Measurements from ENCODE around the gene PMVK. TPM values are rescaled to one million over a fixed set of nuclear protein-coding genes. Genes with fewer than 3 reads are reported as not detected.

The PMVK gene
- total RNA-seq = 10 to 100 TPM in 1 of 2 donors, 1 to 10 TPM in 1; 8.3 to 11.0 TPM

GRCh38 chr1:154936555-154937084 is at the start of gene PMVK:
PMVK (minus strand) TSS chr1:154936719; CDS start chr1:154936685, 34 bp downstream.

GRCh38 chr1:154982897-154983648 is 46.6 kb upstream of the PMVK start, which contains the start of gene FLAD1:
FLAD1 (plus strand) TSS chr1:154983344; CDS start chr1:154983695, 351 bp downstream.

DNA sequence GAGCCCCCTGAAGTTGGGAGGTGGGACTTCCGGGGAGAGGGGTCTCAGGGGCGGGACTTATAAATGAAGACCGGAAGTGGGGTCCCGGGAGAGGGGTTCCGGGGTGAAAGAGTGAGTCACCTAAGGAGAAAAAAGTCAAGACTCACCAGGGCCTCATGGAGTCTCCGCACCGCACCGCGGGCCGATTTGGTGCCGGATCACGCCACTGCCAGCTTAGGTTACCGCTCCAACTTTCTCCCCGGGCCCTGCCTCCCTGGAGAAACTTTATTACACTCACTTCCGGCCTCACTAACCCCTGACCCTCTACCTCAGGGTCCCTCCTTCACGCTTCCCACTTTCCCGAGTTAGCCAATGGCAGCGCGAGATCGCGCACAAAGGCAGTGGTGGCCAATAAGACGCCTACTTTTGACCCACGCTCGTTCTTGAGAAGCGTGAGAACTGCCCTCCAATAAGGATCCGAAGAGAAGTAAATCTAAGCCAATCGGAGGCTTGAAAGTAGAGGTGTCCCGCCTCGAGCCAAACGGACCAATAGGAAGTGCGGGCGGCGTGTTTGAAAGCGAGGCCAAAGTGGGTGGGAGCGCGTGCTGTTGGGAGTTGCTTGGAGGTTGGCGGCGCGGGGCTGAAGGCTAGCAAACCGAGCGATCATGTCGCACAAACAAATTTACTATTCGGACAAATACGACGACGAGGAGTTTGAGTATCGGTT is 37.7 kb upstream of the PMVK start, which contains the start of gene CKS1B:
Gene CKS1B (plus strand): TSS at position 580 of the 706 bp plus-strand sequence. CDS start 65 bp downstream, at position 645.

DNA sequence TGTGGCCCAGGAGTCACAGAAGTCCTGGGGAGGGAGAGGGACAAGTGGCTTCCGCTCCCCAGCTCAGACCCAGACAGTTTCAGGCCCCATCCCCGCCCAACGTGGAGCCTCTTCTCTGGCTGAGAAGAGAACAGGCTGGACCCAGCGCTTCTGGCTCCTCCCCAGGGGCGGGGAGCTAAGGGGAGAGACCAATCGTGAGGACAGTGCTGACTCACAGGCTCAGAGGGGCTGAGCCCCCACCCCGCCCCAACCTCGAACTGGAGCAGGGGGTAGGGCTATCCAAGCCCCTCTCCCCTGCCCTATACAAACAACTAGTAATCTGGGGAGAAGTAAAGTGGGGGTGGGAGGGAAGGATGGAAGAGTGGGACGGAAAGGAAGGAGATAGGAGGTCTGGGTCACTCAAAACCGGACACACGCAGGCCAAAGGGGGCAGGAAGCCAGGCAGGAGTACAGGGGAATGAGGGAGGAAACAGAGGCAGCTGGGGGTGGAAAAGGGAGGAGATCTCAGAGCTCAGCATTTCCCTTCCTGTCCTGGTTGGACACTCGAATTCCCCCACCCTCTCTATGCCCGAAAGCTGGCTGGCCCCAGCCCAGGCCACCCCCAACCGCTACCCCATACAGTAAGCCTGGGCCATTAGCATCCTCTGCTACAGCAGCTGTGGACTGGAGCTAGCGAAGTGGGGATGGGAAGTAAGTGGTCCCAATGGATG is 34.3 kb upstream of the PMVK start, which contains the start of gene SHC1:
Gene SHC1 (minus strand): TSS at position 117 of the 710 bp plus-strand sequence. CDS start 221 bp downstream, outside the sequence.

GRCh38 chr1:154961207-154962155 is 25.0 kb upstream of the PMVK start, which contains the start of gene PYGO2:
PYGO2 (minus strand) TSS chr1:154961782; CDS start chr1:154961576, 206 bp downstream.

GRCh38 chr1:154955718-154956543 is 19.4 kb upstream of the PMVK start, which contains the start of gene PBXIP1:
PBXIP1 (minus strand) TSS chr1:154956099; CDS start chr1:154953721, 2,378 bp downstream.

Small RNAs within 50 kb of the gene (small RNA-seq; reads per million reads assigned to genes)
- gene MIR4258 (0 reads per million in 2 donors), gene RF00017 (0 reads per million in 2 donors)

Other genes starting within 250 kb of the PMVK start
- under 1 TPM; under 0.01 TPM for gene KCNN3, start 66.4 kb downstream of the PMVK start, total RNA-seq
- gene PBXIP1, start 19.4 kb upstream of the PMVK start, total RNA-seq = 10 to 100 TPM; 23.0 to 39.9 TPM
- gene PYGO2, start 25.1 kb upstream of the PMVK start, total RNA-seq = 10 to 100 TPM; 15.7 to 22.0 TPM
- gene SHC1, start 34.0 kb upstream of the PMVK start, total RNA-seq = 100 to 1,000 TPM; 114 to 143 TPM
- 100 to 1,000 TPM in 1 of 2 donors, 10 to 100 TPM in 1; 59.9 to 210 TPM for gene CKS1B, start 38.0 kb upstream of the PMVK start, total RNA-seq
- gene FLAD1, start 46.6 kb upstream of the PMVK start, total RNA-seq = 10 to 100 TPM; 33.4 to 46.0 TPM
- 1 to 10 TPM in 1 of 2 donors, under 1 TPM in 1; 0.67 to 1.0 TPM for gene LENEP, start 56.9 kb upstream of the PMVK start, total RNA-seq
- 10 to 100 TPM; 20.0 to 25.8 TPM for gene ZBTB7B, start 66.1 kb upstream of the PMVK start, total RNA-seq
- gene DCST2, start 97.1 kb upstream of the PMVK start, total RNA-seq = under 1 TPM in 1 of 2 donors, not detected in 1; under 0.01 TPM
- under 1 TPM in 1 of 2 donors, not detected in 1; under 0.01 TPM for gene DCST1, start 97.1 kb upstream of the PMVK start, total RNA-seq
- gene ADAM15, start 114.6 kb upstream of the PMVK start, total RNA-seq = 10 to 100 TPM; 65.7 to 78.6 TPM
- 1 to 10 TPM; 2.1 to 3.3 TPM for gene EFNA4, start 127.0 kb upstream of the PMVK start, total RNA-seq
- under 1 TPM; 0.33 to 0.69 TPM for gene EFNA3, start 142.1 kb upstream of the PMVK start, total RNA-seq
- gene EFNA1, start 191.2 kb upstream of the PMVK start, total RNA-seq = 10 to 100 TPM in 1 of 2 donors, 1 to 10 TPM in 1; 8.3 to 13.4 TPM
- gene SLC50A1, start 199.1 kb upstream of the PMVK start, total RNA-seq = 10 to 100 TPM; 33.3 to 43.4 TPM
- gene DPM3, start 203.8 kb upstream of the PMVK start, total RNA-seq = 10 to 100 TPM; 33.3 to 74.0 TPM
- gene KRTCAP2, start 236.6 kb upstream of the PMVK start, total RNA-seq = 100 to 1,000 TPM; 123 to 126 TPM
- 1 to 10 TPM; 3.4 to 4.3 TPM for gene TRIM46, start 237.1 kb upstream of the PMVK start, total RNA-seq

Data from melanocyte of skin (primary cell).